HEK293T (cell line): ENCODE data around the gene PPP1R15A.
"Not testable (repeated sequence)": the region's sequence is repeated elsewhere in the genome, so short reads cannot be mapped to it uniquely, and the experiment has no call there.

Experiments
- CTCF ChIA-PET: fragments of 350-600 bp; formaldehyde crosslinking; extraction: SDS; loops from one replicate; lab custom pipeline; 2021; ENCODE audit warnings: antibody characterized with exemption, inconsistent platforms; lab: Yijun Ruan, JAX
- POLR2A ChIA-PET: fragments of 350-600 bp; formaldehyde crosslinking; extraction: SDS; loops from one replicate; lab custom pipeline; 2020; ENCODE audit warnings: antibody characterized with exemption, inconsistent platforms; lab: Yijun Ruan, JAX
- DNase-seq: peaks from one replicate; pipeline ENCODE4 v3.0.0; 2012; ENCODE audit warnings: mixed read lengths; ENCODE audit errors: extremely low spot score
- ARNT ChIP-seq: fragments of 450-650 bp; IDR thresholded peaks from 2 replicates; pipeline ENCODE4 v1.6.1; 2017; ENCODE audit warnings: mild to moderate bottlenecking
- BHLHE40 ChIP-seq: fragments of 450-650 bp; IDR thresholded peaks from 2 replicates; pipeline ENCODE4 v1.6.1; 2016; ENCODE audit warnings: mild to moderate bottlenecking, moderate library complexity, borderline replicate concordance
- CTBP1 ChIP-seq: fragments of 450-650 bp; IDR thresholded peaks from 2 replicates; pipeline ENCODE4 v1.6.1; 2016; ENCODE audit warnings: borderline replicate concordance
- ELF4 ChIP-seq: fragments of 450-650 bp; IDR thresholded peaks from 2 replicates; pipeline ENCODE4 v1.6.1; 2017; ENCODE audit warnings: antibody characterized with exemption
- FOXA1 ChIP-seq: fragments of 450-650 bp; IDR thresholded peaks from 2 replicates; pipeline ENCODE4 v1.6.1; 2016; ENCODE audit warnings: mild to moderate bottlenecking
- FOXK2 ChIP-seq: fragments of 450-650 bp; IDR thresholded peaks from 2 replicates; pipeline ENCODE4 v1.6.1; 2016; ENCODE audit warnings: mild to moderate bottlenecking
- FOXM1 ChIP-seq: fragments of 450-650 bp; IDR thresholded peaks from 2 replicates; pipeline ENCODE4 v1.6.1; 2017; ENCODE audit warnings: mild to moderate bottlenecking, borderline replicate concordance
- HDGF ChIP-seq: fragments of 450-650 bp; IDR thresholded peaks from 2 replicates; pipeline ENCODE4 v1.6.1; 2017; ENCODE audit warnings: antibody characterized with exemption, borderline replicate concordance
- L3MBTL2 ChIP-seq: fragments of 450-650 bp; conservative IDR thresholded peaks from 2 replicates; pipeline ENCODE4 v1.6.1; 2016; ENCODE audit warnings: mild to moderate bottlenecking
- LEF1 ChIP-seq: fragments of 450-650 bp; IDR thresholded peaks from 2 replicates; pipeline ENCODE4 v1.6.1; 2017; ENCODE audit warnings: mild to moderate bottlenecking, borderline replicate concordance
- NFRKB ChIP-seq: fragments of 450-650 bp; IDR thresholded peaks from 2 replicates; pipeline ENCODE4 v1.6.1; 2016; ENCODE audit warnings: mild to moderate bottlenecking, moderate library complexity
- PKNOX1 ChIP-seq: fragments of 450-650 bp; IDR thresholded peaks from 2 replicates; pipeline ENCODE4 v1.6.1; 2016
- SP1 ChIP-seq: fragments of 450-650 bp; IDR thresholded peaks from 2 replicates; pipeline ENCODE4 v1.6.1; 2017
- SUZ12 ChIP-seq: fragments of 450-650 bp; IDR thresholded peaks from 2 replicates; pipeline ENCODE4 v1.6.1; 2016; ENCODE audit warnings: mild to moderate bottlenecking
- TARDBP ChIP-seq: fragments of 450-650 bp; IDR thresholded peaks from 2 replicates; pipeline ENCODE4 v1.6.1; 2016
- ZNF384 ChIP-seq: fragments of 450-650 bp; IDR thresholded peaks from 2 replicates; pipeline ENCODE4 v1.6.1; 2016

The PPP1R15A gene

GRCh38 chr19:48871471-48872181, 595 bp upstream of the PPP1R15A start:
- peak; percentile 45; the same call in 1 of the 2 replicates for TF ChIP-seq L3MBTL2
- POLR2A ChIA-PET, result interaction anchor here (0.6 to 6.1 kb wide), 33 partner anchors 9 to 226 kb away, joined by 3 to 40 read pairs (median 4); partner anchors contain the start of genes BAX, CA11, DHDH and FTL
- DNase-seq, CTCF ChIA-PET: not testable (repeated sequence)

- ChIA-PET POLR2A (interaction anchor here (0.6 to 6.1 kb wide), 17 partner anchors 8 to 254 kb away, joined by 3 to 40 read pairs (median 5); partner anchors contain the start of genes BCAT2, CA11, NUCB1 and RPL18), CTCF (no interaction called here)
- no peak for TF ChIP-seq LEF1
- no peak for TF ChIP-seq HDGF
- TF ChIP-seq PKNOX1, result no peak
- TF ChIP-seq ARNT, result no peak
- no peak for TF ChIP-seq L3MBTL2
- TF ChIP-seq TARDBP, result no peak
- TF ChIP-seq ZNF384, result no peak
- TF ChIP-seq NFRKB, result no peak
- TF ChIP-seq SP1, result no peak
- TF ChIP-seq FOXA1, result no peak
- DNase-seq, result peak; percentile 71
Measured at GRCh38 chr19:48872884-48873475, 759 bp downstream of the PPP1R15A start.

GRCh38 chr19:48873476-48874302, 1.5 kb downstream of the PPP1R15A start:
- no peak for TF ChIP-seq SUZ12
- no peak for TF ChIP-seq LEF1
- TF ChIP-seq L3MBTL2, result no peak
- TF ChIP-seq ELF4, result no peak
- TF ChIP-seq PKNOX1, result no peak
- TF ChIP-seq NFRKB, result no peak
- no peak for TF ChIP-seq FOXK2
- no peak for TF ChIP-seq HDGF
- TF ChIP-seq TARDBP, result no peak
- TF ChIP-seq SP1, result no peak
- TF ChIP-seq CTBP1, result no peak
- TF ChIP-seq BHLHE40, result no peak
- TF ChIP-seq FOXM1, result no peak
- no peak for TF ChIP-seq ZNF384
- TF ChIP-seq ARNT, result no peak
- no peak for TF ChIP-seq FOXA1
- POLR2A ChIA-PET, result interaction anchor here (0.9 to 6.1 kb wide), 11 partner anchors 13 to 92 kb away, joined by 3 to 40 read pairs (median 3); partner anchors contain the start of genes DHDH, FTL and NUCB1
- no peak for DNase-seq
- CTCF ChIA-PET, result interaction anchor here (0.6 kb wide), 1 partner anchor 35 kb away, joined by 4 read pairs; no protein-coding TSS in a partner anchor

- ChIA-PET POLR2A (interaction anchor here (0.8 to 6.1 kb wide), 9 partner anchors 21 to 92 kb away, joined by 3 to 40 read pairs (median 3); partner anchors contain the start of genes DHDH, FTL and NUCB1), CTCF (interaction anchor here (0.6 kb wide), 1 partner anchor 36 kb away, joined by 4 read pairs; no protein-coding TSS in a partner anchor)
- TF ChIP-seq L3MBTL2 (no peak), TARDBP (no peak), FOXA1 (no peak), HDGF (no peak), ARNT (no peak)
- DNase-seq, result no peak
Measured at GRCh38 chr19:48874303-48875135, 2.3 kb downstream of the PPP1R15A start.

GRCh38 chr19:48876043-48876981, 4.1 kb downstream of the PPP1R15A start:
- ChIA-PET CTCF (interaction anchor here (0.8 kb wide), 1 partner anchor 231 kb away, joined by 5 read pairs; no protein-coding TSS in a partner anchor), POLR2A (interaction anchor here (1.9 to 6.1 kb wide), 2 partner anchors 19 to 24 kb away, joined by 7 to 40 read pairs; partner anchors contain the start of gene NUCB1)
- DNase-seq, result not testable (repeated sequence)
